Adrenal gland (tissue), 12 donors: ENCODE results near the gene HMGB1. TPM values are rescaled to one million over a fixed set of nuclear protein-coding genes. Genes with fewer than 3 reads are reported as not detected.
A peak's percentile ranks its signal among the peaks of the same experiment; 100 is the strongest.
"Not testable (repeated sequence)": the region's sequence is repeated elsewhere in the genome, so short reads cannot be mapped to it uniquely, and the experiment has no call there.

Experiments
- DNase-seq, 7 donors: peaks; one replicate each; pipeline ENCODE4 v3.0.0-alpha.2; 2019 to 2020
- H3K27ac ChIP-seq, 5 donors: fragments of 200-600 bp; sonication (generic) in 4 of 5; 1 replicate in 3 of 5; 2 replicates in 2 of 5; pipeline versions ENCODE4 v1.5.1 to v1.8.0; 2016 to 2020; ENCODE audit warnings: mild to moderate bottlenecking in 1 of 5
- H3K27me3 ChIP-seq: fragments of 200-600 bp; 2 replicates; pipeline ENCODE4 v1.8.0; 2021
- H3K36me3 ChIP-seq, 2 donors: fragments of 200-600 bp; replicated peaks in 1 of 2; 1 replicate in 1 of 2; 2 replicates in 1 of 2; pipeline versions ENCODE4 v1.5.1 to v1.8.0; 2018 to 2022
- H3K4me1 ChIP-seq, 2 donors: fragments of 200-600 bp; replicated peaks in 1 of 2; 1 replicate in 1 of 2; 2 replicates in 1 of 2; pipeline versions ENCODE4 v1.5.1 to v1.8.0; 2018 to 2021
- H3K4me3 ChIP-seq, 4 donors: fragments of 200-600 bp; sonication (generic) in 3 of 4; one replicate each; pipeline ENCODE4 v1.5.1; 2016 to 2018
- H3K9me3 ChIP-seq, 3 donors: fragments of 200-600 bp; sonication (generic) in 1 of 3; replicated peaks in 1 of 3; 1 replicate in 2 of 3; 2 replicates in 1 of 3; pipeline versions ENCODE4 v1.5.1 to v1.8.0; 2016 to 2021
- CTCF ChIP-seq, 6 experiments: fragments of 450-650 bp in 4 of 6; fragments of 200-600 bp in 2 of 6; sonication (generic) in 1 of 6; IDR thresholded peaks; 1 replicate in 5 of 6; 2 replicates in 1 of 6; pipeline versions ENCODE4 v1.5.1 to v1.8.0; 2016 to 2021; ENCODE audit warnings: antibody characterized with exemption in 6 of 6, mild to moderate bottlenecking in 2 of 6, moderate library complexity in 1 of 6
- POLR2A ChIP-seq, 2 donors: fragments of 450-650 bp; IDR thresholded peaks; one replicate each; pipeline ENCODE4 v1.6.1; 2017; ENCODE audit warnings: antibody characterized with exemption in 2 of 2, mild to moderate bottlenecking in 2 of 2, moderate library complexity in 1 of 2
- WGBS, 4 donors: extraction: QIAGEN DNeasy Blood & Tissue Kit in 2 of 4; methylation state at CpG; one replicate each; pipeline versions ENCODE4 v1.1.5 to v1.1.7; 2013 to 2017; 5-methylcytosine and 5-hydroxymethylcytosine counted together
- intact Hi-C, 2 donors: fragments of 100-400 bp; cut with DNase I; formaldehyde crosslinking; loops; one replicate each; pipeline versions ENCODE4 v1.14.1 to v1.15.0; 2022 to 2023
- polyA plus RNA-seq, 3 donors: library from polyadenylated mRNA; stranded (reverse); fragments of 200-250 nt in 2 of 3; fragments of 350-450 nt in 1 of 3; fragmentation: Illumina TruSeq in 1 of 3; extraction: RNeasy Lipid Tissue Mini Kit (QIAGEN cat#74804) in 1 of 3; gene quantifications; one replicate each; pipeline ENCODE4 v1.2.3, GENCODE V29; 2013 to 2014
- total RNA-seq, 9 donors: library from RNA; depleted of rRNA in 4 of 9; stranded (reverse); fragments of >200 nt in 4 of 9; fragments of 120-200 nt in 1 of 9; fragmentation: NEBNext Ultra II Directional in 1 of 9; extraction: Animal tissue kit (Norgen Biotek cat#: 25700) in 1 of 9; gene quantifications; one replicate each; pipeline versions ENCODE4 v1.1.0 to v1.2.4, GENCODE V29; 2013 to 2023
- donor health status: healthy with polysubstance abuse.
- donor health status: Bipolar disorder and iron deficiency.
- donor health status: DM: yes; HTN: yes; CAD: no.
- donor health status: DM: no; HTN: no; CAD: no.
- donor health status: DM: no; HTN: no; CAD: no.
- donor health status: DM: yes; HTN: yes; CAD: no.

The HMGB1 gene
- total and polyA plus RNA-seq, 12 donors: 106 to 342 (median 241) TPM

- H3K27ac ChIP-seq: no peak overlapping the region
- intact Hi-C loops: loop anchor here in 1 of 2 donors (10.0 kb wide), 1 partner anchor 320 kb away; no protein-coding TSS in a partner anchor
- H3K4me1 ChIP-seq: no peaks in the 10 kb centered on the region
- H3K9me3 ChIP-seq: no peaks in the 10 kb centered on the region
- H3K27me3 ChIP-seq: no peaks in the 10 kb centered on the region
- no peaks in the 10 kb centered on the region for H3K36me3 ChIP-seq
- TF ChIP-seq CTCF (IDR thresholded peaks at IDR 0.05): no peak
- TF ChIP-seq POLR2A (IDR thresholded peaks at IDR 0.05): no peak
- 89 to 100% (median 97%) methylated on average over 2 of the region's 2 CpGs for WGBS, 4 donors
- H3K4me3 ChIP-seq: no peak overlapping the region
- DNase-seq: no peak
Observed at GRCh38 chr13:30454991-30455390, 10.7 kb downstream of the HMGB1 start.

DNA sequence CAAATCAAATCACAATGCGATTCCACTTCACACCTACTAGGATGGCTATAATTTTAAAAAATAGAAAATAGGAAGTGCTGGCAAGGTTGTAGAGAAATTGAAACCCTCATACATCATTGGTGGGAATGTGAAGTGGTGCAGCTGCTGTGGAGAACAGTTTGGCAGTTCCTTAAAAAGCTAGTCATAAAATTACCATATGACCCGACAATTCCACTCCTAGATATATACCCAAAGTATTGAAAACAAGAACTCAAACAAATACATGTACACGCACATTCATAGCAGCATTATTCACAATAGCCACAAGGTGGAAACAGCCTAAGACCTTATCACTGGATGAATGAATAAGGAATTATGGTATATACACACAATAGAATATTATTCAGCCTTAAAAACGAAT lies 12.0 kb downstream of the HMGB1 start:
- WGBS, 4 donors: 71 to 86% (median 81%) methylated on average over 4 of the region's 4 CpGs
- DNase-seq: no peak
- no peak for TF ChIP-seq POLR2A (IDR thresholded peaks at IDR 0.05)
- TF ChIP-seq CTCF (IDR thresholded peaks at IDR 0.05): peak in 2 of 6 experiments; percentile 8 to 20
- Histone ChIP-seq H3K27me3 (no peaks in the 10 kb centered on the region), H3K4me3 (no peak overlapping the region), H3K27ac (no peak overlapping the region), H3K36me3 (no peaks in the 10 kb centered on the region), H3K4me1 (no peaks in the 10 kb centered on the region), H3K9me3 (no peaks in the 10 kb centered on the region)
- intact Hi-C loops: loop anchor here in 1 of 2 donors (10.0 kb wide), 1 partner anchor 319 kb away; no protein-coding TSS in a partner anchor

GRCh38 chr13:30451476-30451875 lies 14.3 kb downstream of the HMGB1 start:
- 88 to 97% (median 92%) methylated on average over 12 of the region's 12 CpGs for WGBS, 4 donors
- H3K36me3 ChIP-seq, DNase-seq, H3K4me1 ChIP-seq, H3K4me3 ChIP-seq, H3K27ac ChIP-seq, H3K9me3 ChIP-seq, H3K27me3 ChIP-seq: not testable (repeated sequence)
- intact Hi-C loops: loop anchor here in 1 of 2 donors (10.0 kb wide), 1 partner anchor 317 kb away; no protein-coding TSS in a partner anchor

DNA sequence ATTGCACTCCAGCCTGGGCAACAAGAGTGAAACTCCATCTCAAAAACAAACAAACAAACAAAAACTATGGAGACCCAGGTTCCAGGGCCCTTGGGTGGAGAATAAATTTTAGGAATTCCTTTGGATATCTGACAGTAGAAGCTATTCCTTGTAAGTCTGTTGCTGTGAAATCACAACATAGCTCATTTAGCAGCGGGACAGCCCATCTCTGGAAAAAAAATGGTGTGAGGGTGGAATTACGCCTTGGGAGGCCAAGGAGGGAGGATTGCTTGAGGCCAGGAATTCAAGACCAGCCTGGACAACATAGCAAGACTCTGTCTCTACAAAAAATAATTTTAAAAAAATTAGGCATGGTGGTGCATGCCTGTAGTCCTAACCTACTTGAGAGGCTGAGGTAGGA lies 15.7 kb downstream of the HMGB1 start:
- no peak for TF ChIP-seq POLR2A (IDR thresholded peaks at IDR 0.05)
- no peak for TF ChIP-seq CTCF (IDR thresholded peaks at IDR 0.05)
- WGBS, 4 donors: 93 to 100% (median 99%) methylated on average over 2 of the region's 2 CpGs
- no peaks in the 10 kb centered on the region for H3K9me3 ChIP-seq
- intact Hi-C loops: loop anchor here in 1 of 2 donors (10.0 kb wide), 1 partner anchor 315 kb away; no protein-coding TSS in a partner anchor
- H3K36me3 ChIP-seq: no peaks in the 10 kb centered on the region
- H3K4me1 ChIP-seq: peaks cover 4 to 12% of the 10 kb centered on the region in 2 donors
- peak in 1 of 7 donors; percentile 5 for DNase-seq
- H3K4me3 ChIP-seq: no peak overlapping the region
- no peaks in the 10 kb centered on the region for H3K27me3 ChIP-seq
- H3K27ac ChIP-seq: no peak overlapping the region

- peak in 1 of 7 donors; percentile 14 for DNase-seq
- H3K4me3 ChIP-seq: no peak overlapping the region
- H3K27me3 ChIP-seq: no peaks in the 10 kb centered on the region
- intact Hi-C loops: no loop called here
- 91 to 99% (median 95%) methylated on average over 4 of the region's 4 CpGs for WGBS, 4 donors
- H3K36me3 ChIP-seq: no peaks in the 10 kb centered on the region
- H3K9me3 ChIP-seq: no peaks in the 10 kb centered on the region
- H3K27ac ChIP-seq: no peak overlapping the region
- TF ChIP-seq POLR2A (IDR thresholded peaks at IDR 0.05) (no peak), CTCF (IDR thresholded peaks at IDR 0.05) (no peak)
- H3K4me1 ChIP-seq: peaks cover 4 to 12% of the 10 kb centered on the region in 2 donors
Observed at GRCh38 chr13:30448441-30448840, 17.3 kb downstream of the HMGB1 start.
